ENCODE measurements around the gene LUM.

Gene LUM

DNA sequence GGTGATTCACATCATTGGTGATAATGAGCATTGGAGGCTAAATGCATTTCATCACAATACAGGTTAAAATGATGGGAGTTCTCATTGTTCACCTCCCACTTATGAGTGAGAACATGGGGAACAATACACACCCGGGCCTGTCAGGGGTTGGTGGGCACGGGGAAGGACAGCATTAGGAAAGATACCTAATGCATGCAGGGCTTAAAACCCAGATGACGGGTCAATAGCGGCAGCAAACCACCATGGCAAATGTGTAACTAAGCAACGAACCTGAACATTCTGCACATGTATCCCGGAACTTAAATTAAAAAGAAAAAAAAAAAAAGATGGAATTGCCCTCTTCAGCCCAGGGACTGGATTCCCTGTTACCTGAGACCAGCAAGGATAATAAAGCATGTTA is 2.3 kb upstream of the LUM start:
- no peak for DNase-seq (ENCODE audit: low read depth, low spot score)
- no peak overlapping the region for H3K4me3 ChIP-seq (ENCODE audit: low read length)

DNA sequence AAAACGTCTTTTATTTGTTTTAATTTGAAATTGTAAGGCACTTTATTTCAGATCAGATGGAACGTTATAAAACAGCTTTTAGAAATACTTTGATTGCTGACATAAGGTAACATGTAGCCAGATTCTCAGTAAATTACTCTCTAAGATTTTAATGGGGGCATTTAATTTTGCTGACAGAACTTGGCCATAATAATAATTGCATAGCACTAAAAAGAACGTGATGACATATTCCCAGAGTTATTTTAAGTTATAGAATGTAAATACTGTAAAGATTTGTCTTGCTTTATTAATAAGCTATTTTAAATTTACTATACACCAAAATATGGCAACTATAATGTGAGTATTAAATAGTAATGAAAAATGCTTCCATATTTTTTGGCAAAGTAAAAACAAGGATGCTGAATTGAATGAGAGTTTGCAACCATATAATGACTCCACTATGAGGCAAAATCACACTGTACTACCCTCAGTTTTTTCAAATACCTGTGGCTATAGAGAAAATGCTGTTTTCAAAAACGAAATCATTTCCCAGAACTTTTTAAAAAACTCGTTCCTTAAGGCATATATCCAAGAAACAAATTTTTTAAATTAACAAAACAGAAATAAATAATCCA is 876 bp downstream of the LUM start:
- H3K4me3 ChIP-seq (ENCODE audit: low read length): no peak overlapping the region
- DNase-seq (ENCODE audit: low read depth, low spot score): no peak

DNA sequence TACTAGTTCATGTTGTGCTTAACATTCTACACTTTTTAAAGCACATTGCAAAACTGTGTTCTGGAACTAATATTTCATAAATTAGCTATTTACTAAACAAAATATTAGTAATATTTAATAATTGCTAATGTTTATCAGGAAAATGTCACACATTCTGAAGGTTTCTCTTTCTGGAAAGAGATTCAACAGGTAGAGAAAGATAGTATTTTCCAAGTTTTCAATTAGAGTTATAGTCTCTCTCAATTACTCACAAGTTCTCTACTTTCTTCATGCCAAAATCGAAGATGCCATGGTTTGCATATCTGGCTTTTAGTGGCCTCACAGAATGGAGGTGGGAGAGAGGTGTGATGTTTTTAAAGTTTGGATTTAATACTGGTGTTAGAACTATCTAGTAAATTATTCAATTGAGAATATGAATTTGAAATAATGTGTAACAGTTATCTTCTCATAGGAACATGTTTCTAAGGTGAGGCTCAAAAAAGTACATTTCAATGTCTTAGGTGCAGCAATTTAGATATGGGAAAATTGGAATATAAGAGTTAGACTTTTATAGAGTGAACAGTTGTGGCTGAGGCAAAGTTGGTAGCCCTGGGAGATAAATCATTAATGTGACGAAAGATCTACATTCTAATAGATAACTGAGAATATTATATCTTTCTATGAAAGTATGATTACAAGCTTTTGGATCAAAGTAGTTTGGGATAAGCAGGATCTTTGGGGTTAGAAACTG is 1.5 kb downstream of the LUM start:
- no peak overlapping the region for H3K4me3 ChIP-seq (ENCODE audit: low read length)
- DNase-seq (ENCODE audit: low read depth, low spot score): no peak

DNA sequence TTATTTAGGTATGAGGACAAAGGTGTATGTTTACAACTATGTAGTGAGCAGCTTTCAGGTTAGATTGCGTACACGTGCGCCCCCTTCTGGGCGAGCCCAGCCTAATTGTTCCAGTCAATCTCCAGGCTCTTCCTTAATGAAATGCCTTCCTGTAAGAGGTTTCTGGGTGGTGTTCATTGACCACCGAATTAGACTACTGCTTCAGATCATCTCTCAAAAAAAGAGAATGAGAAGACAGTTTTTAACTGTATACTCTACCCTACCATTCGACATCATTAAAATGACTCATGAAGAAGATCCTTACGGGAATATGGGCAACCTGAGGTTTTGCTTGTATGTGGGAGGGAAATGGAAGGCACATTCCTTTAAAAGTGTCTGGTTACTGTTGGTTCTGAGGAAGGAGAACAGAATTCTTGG is 2.1 kb downstream of the LUM start:
- no peak overlapping the region for H3K4me3 ChIP-seq (ENCODE audit: low read length)
- DNase-seq (ENCODE audit: low read depth, low spot score): peak; percentile 37

DNA sequence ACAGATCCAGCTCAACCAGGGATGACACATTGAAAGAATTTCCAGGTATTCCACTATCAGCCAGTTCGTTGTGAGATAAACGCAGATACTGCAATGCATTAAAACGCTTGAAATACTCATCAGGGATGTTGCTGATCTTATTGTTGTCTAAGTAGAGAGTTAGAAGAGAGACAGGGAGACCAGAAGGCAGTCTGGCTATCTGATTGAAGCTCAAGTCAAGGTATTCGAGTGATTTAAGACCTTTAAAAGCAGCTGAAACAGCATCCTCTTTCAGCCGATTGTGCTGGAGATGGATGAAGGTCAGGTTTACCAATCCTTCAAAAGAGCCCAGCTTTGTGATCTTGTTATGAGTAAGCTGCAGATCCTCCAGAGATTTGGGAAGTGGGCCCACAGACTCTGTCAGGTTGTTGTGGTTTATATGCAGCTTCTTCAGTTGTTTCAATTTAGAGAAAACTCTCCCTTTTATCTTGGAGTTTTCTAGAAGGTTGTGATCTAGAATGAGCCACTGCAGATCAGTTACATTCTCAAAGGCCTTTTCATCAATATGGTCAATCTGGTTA is 3.0 kb downstream of the LUM start:
- no peak overlapping the region for H3K4me3 ChIP-seq (ENCODE audit: low read length)
- no peak for DNase-seq (ENCODE audit: low read depth, low spot score)

DNA sequence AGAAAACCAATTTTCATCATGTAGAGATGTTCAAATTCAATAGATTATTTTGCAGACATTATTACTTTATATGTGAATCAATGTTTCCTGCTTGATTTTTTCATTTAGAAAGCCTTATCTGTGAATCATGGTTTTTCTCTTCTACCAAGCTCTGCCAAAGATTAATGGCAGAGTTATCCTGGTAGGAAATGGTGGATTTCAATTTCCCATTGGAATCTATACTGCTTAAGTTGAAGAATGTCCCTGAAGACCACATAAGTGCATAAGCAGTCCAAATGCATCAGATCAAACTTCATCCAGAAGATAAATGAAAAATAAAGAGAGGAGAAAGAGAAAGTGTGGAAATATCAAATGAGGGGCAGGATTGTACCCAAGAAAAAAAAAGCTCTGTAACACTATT is 5.0 kb downstream of the LUM start:
- DNase-seq (ENCODE audit: low read depth, low spot score): no peak
- H3K4me3 ChIP-seq (ENCODE audit: low read length): no peak overlapping the region

DNA sequence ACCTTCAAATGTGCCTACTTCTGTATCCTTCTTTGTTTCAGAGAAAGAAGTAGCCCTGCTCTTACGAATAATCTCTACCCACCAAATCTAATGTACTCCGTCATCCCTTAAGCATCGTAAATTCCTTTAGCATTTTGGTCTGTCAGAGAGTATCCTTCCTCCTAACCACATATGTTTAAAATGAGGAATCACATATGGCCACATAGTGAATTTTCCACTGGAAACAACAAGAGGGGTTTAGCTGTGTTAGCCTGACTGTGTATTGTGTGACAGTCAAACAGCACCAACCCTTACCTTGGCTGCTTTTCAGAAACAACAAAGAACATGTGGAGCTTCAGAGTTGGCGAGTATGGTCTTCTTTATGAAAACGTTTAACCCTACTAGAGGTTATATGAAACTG is 5.5 kb downstream of the LUM start:
- no peak for DNase-seq (ENCODE audit: low read depth, low spot score)

DNA sequence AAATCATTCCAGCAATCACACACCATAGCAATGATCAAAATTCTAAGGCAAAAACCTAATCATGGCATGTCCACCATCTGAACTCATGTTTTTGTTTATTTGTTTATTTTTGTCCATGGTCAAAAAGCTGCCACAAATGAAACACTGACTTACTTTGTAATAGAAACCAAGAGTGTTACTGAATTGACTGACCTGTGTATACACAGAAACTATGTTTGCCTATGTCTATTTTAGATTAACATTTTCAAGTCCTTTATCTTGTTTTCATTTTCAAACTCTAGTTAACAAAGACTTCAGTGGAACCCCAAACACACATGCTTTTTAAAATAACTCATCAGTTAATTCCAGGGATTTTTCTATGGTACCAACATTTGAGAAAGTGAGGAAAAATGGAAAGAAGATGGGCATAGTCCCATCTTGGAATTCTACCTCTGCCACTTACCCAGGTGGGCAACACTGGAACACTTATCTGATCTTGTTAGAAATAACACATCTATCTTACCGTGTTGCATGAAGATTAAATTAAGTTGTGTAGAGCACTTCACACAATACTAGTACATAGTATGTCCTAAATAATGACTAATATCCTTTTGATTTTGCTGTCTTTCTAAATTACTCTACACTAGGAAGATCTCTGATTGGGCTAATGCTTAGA is 6.4 kb downstream of the LUM start:
- H3K4me3 ChIP-seq (ENCODE audit: low read length): no peak overlapping the region
- no peak for DNase-seq (ENCODE audit: low read depth, low spot score)

More for the DNA sequence above, 5.5 kb downstream of the LUM start:
- no peak overlapping the region for H3K4me3 ChIP-seq (ENCODE audit: low read length)

DNA sequence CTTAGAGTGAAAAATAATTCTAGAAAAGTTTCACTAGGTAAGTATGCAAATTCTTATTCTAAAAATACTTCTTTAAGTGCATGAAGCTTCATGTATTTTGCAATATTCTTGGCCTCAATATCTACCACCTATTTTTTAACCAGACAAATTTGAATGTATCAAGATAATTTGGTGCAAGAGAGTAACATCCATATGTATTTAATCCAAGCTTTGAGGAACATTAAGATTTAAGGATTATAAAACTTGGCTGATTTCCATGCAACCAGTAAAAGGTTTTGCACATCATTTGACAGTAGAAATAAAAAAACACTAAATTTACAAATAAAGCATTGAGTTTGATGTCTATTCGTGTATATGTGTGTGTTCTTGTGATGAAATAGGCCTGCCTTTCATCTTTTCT is 7.7 kb downstream of the LUM start:
- H3K4me3 ChIP-seq (ENCODE audit: low read length): no peak overlapping the region
- DNase-seq (ENCODE audit: low read depth, low spot score): no peak

DNA sequence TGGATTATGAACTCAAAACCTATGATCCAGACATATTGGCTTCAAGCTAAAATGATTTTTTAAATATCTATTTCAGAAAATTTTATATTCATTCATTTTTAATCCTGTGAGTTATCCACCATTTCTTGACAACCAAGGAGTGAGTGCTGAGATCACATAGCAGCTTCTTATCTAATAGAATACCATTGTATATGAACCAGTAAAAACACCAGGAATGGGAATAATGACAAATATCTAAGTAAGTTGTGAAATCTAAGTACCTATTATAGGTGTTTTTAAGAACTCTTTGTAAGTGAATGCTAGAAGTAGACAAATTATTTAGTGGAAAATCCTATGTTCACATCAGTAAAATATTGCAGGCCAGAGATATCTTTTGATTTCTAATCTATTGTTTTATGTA is 8.2 kb downstream of the LUM start:
- no peak overlapping the region for H3K4me3 ChIP-seq (ENCODE audit: low read length)

DNA sequence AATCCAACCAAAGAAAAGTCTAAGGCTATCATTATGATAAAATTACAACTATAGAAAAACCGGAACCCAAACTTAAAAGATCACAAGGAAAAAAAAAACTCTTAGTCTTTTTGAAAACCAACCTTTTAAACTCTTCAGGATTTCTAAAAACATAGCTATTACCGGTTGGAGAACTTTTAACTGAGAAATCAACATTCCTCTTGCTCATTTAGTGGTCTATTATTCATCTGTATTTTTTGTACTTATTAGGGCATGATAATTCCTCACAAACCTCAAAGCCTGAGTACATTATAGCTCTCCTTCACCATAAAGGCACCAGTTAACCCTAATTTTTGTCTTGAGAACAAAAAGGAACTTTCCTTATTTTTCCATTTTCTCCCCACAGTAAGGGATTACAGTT is 10.4 kb downstream of the LUM start:
- no peak overlapping the region for H3K4me3 ChIP-seq (ENCODE audit: low read length)
- no peak for DNase-seq (ENCODE audit: low read depth, low spot score)

More for the DNA sequence above, 8.2 kb downstream of the LUM start:
- DNase-seq (ENCODE audit: low read depth, low spot score): no peak

DNA sequence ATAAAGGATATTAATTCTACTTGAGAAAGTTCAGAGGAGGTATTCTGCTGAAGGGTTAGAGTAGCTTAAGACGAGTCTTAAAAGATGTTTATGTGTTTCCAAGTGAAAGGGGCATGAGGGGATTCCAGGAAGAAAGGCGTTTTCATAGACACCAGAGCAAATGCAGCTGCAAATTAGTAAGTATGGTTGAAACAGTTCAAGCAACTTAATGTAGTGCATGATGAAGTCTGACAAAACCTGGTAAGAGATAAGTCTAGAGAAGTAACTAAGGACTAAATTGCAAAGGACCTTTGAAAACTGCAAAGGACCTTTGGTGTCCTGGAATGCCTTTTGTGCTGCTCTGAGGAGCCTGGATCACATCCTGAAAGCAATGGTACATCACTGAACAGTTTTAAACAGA is 11.5 kb downstream of the LUM start:
- no peak for DNase-seq (ENCODE audit: low read depth, low spot score)
- no peak overlapping the region for H3K4me3 ChIP-seq (ENCODE audit: low read length)

DNA sequence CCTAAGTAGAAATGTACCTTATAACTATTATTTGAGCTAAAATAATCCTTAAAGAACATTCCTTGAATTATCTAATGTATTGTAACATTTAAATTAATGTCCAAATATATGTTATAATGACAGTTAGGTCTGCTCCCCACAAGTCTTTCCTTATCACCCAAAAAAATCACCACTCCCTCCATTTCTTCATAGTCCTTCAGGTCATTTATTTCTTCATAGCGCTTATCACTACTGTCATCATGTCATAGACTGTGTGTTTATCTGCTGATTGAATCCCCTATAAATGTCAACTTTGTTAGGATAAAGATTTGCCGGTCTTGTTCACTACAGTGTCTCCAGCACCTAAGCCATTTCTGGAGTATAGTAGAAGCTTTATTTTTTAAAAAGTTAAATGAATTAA is 12.0 kb downstream of the LUM start:
- DNase-seq (ENCODE audit: low read depth, low spot score): no peak
- H3K4me3 ChIP-seq (ENCODE audit: low read length): no peak overlapping the region

DNA sequence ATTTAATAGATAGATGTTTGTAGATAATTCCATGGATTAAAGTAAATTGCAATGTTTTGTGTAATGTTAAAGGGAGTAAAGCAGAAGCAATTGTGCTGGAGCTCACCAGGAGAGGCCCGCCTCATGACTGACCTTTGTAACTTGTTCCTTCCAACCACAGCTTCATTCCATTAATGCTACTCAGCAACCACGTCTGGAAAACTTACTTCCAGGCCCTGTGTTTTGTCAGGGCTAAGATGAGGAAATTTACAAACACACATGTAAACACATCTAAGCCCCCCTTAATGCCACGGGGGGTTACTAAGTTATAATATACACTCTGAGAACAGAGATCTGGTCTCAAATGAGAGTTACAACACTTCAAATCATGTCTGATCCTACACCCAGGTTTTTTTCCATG is 12.4 kb downstream of the LUM start:
- DNase-seq (ENCODE audit: low read depth, low spot score): no peak
- H3K4me3 ChIP-seq (ENCODE audit: low read length): no peak overlapping the region

DNA sequence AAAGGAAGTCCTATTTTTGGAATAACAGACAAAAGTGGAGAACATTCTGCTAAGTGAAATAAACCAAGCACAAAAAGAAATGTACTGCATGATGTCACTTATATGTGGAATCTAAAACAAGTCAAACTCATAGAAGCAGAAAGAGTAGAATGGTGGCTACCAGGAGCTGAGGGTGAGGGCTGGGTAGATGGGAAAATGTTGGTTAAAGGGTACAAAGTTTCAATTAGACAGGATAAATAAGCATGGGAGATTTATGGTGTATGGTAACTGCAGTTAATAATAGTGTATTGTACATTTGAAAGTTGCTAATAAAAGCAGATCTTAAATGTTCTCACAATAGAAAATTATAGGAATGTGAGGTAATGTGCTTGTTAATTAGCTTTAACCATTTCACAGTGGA is 12.8 kb downstream of the LUM start:
- no peak overlapping the region for H3K4me3 ChIP-seq (ENCODE audit: low read length)
- no peak for DNase-seq (ENCODE audit: low read depth, low spot score)

DNA sequence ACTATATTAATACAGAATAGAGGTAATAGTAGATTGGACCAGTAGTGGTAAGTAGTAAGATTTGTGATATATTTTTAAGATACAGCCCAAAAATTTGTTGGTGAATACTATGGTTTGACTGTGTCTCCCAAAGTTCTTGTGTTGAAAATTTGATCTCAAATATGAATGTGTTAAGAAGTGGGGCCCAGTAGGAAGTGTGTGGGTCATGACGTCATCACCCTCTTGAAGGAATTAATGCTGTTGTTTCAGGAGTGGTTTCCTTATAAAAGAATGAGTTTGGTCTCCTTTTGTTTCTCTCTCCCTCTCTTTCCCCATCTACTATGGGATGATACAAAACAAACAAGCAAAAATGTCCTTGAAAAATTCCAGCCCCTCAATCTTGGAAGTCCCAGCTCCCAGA is 16.3 kb downstream of the LUM start:
- DNase-seq (ENCODE audit: low read depth, low spot score): no peak
- H3K4me3 ChIP-seq (ENCODE audit: low read length): no peak overlapping the region

DNA sequence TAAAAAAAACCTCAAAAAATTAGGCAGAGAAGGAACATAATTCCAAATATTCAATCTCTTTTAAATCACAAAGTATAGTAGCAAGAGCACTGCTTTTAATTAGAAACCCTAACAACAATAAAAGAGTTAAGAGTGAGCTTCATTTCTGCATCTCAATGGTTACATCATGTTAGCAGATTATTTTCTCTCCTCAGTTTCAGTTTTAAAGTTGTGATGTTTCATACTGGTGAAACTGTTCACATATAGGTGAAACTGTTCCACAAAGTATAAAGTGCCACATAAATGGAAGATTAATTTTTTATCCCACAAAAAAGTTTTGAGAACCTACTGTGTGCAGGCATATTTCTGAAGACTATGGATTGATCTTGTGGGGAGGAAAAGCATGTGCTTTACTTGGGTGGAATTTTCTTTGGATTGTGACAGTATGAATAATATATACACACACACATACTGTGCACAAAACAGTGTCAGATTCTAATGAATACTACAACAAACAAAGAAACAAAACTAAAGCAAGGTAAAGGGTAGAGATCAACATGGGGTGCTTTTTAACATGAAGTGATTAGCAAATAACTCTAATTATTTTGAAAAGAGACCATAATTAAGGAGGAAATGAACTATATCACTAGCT is 17.1 kb downstream of the LUM start:
- no peak for DNase-seq (ENCODE audit: low read depth, low spot score)
- H3K4me3 ChIP-seq (ENCODE audit: low read length): no peak overlapping the region

DNA sequence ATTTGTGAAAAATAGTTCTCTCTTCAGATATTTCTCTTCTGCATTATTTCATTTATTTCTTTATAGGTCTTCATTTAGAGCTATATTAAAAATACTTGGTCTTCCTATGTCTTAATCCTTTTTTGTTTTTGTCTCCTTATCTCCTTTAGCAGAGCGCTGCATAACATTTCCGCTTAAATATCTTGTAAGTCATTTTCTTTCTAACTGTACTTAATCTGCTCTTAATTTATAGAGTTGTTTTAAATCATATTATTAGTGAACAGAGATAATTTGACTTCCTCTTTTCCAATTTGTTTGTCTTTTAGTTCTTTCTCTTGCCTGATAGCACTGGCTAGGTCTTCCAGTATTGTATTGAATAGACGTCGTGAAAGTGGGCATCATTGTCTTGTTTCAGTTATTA is 18.0 kb downstream of the LUM start:
- no peak overlapping the region for H3K4me3 ChIP-seq (ENCODE audit: low read length)
- DNase-seq (ENCODE audit: low read depth, low spot score): no peak

DNA sequence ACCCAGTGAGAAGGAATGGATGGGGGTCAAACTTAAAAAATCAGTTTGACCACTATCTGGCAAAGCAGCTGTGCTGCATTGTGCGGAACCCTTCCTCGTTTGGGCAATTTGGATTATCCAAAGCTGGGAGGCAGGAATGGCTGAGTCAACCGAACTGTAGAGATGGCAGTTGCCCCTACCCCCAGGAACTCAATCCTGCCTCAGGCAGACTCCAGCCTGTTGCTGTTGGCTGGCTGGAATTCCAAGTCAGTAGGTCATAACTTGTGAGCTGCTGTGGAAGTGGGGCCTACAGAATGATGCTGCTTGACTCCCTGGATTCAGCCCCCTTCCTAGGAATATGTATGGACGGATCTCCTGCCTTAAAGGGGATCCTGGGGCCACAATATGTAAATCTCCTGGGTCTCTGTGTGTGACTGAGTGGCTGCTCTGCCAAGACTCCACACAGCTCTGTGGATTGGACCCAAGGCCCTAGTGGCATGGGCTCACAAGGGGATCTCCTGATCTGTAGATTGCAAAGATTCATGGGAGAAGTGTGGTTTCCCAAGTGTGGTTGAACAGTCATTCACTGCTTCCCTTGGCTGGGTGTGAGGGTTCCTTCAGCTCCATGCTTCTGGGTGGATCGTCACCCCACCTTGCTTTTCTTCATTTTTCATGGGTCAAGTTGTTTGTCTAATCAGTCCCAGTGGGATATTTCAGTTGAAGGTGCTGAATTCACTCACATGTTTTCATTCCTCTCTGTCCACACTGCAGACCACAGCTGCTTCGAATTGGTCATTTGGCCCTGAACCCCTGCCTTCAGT is 19.2 kb downstream of the LUM start:
- H3K4me3 ChIP-seq (ENCODE audit: low read length): no peak overlapping the region

More for the DNA sequence above, 19.2 kb downstream of the LUM start:
- no peak for DNase-seq (ENCODE audit: low read depth, low spot score)
